HEK293 (cell line): ENCODE results near the gene MSI2.

Experiments
- PBX3 ChIP-seq: sonication (generic); formaldehyde crosslinking; IDR thresholded peaks from 2 replicates; pipeline ENCODE4 v1.8.1; 2022; ENCODE audit warnings: mild to moderate bottlenecking, moderate library complexity, missing genetic modification reagents
- ZNF114 ChIP-seq: fragments of 450-650 bp; formaldehyde crosslinking; IDR thresholded peaks from 2 replicates; pipeline ENCODE4 v1.5.0; 2017; ENCODE audit warnings: missing biosample characterization, missing genetic modification characterization
- ZNF239 ChIP-seq: fragments of 450-650 bp; formaldehyde crosslinking; IDR thresholded peaks from 2 replicates; pipeline ENCODE4 v1.5.1; 2016; ENCODE audit warnings: missing biosample characterization, missing genetic modification characterization
- ZNF600 ChIP-seq: fragments of 450-650 bp; formaldehyde crosslinking; IDR thresholded peaks from 2 replicates; pipeline ENCODE4 v1.5.1; 2016; ENCODE audit warnings: missing biosample characterization, missing genetic modification characterization
- TF ChIP-seq, protein P1 (sequence below): fragments of 450-650 bp; formaldehyde crosslinking; IDR thresholded peaks from 2 replicates; pipeline ENCODE4 v1.5.1; 2016; ENCODE audit warnings: missing biosample characterization, missing genetic modification characterization

GRCh38 chr17:57206928-57207327, 49.4 kb upstream of the MSI2 start:
- TF ChIP-seq, protein P1, sequence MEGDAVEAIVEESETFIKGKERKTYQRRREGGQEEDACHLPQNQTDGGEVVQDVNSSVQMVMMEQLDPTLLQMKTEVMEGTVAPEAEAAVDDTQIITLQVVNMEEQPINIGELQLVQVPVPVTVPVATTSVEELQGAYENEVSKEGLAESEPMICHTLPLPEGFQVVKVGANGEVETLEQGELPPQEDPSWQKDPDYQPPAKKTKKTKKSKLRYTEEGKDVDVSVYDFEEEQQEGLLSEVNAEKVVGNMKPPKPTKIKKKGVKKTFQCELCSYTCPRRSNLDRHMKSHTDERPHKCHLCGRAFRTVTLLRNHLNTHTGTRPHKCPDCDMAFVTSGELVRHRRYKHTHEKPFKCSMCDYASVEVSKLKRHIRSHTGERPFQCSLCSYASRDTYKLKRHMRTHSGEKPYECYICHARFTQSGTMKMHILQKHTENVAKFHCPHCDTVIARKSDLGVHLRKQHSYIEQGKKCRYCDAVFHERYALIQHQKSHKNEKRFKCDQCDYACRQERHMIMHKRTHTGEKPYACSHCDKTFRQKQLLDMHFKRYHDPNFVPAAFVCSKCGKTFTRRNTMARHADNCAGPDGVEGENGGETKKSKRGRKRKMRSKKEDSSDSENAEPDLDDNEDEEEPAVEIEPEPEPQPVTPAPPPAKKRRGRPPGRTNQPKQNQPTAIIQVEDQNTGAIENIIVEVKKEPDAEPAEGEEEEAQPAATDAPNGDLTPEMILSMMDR = no peak
- TF ChIP-seq ZNF114 (tag by site-specific recombination) (no peak), PBX3 (CRISPR knock-in tag) (no peak), ZNF600 (tag by site-specific recombination) (no peak), ZNF239 (no peak)
